ENCODE measurements around the gene BOD1. TPM values are rescaled to one million over a fixed set of nuclear protein-coding genes. Genes with fewer than 3 reads are reported as not detected.

Gene BOD1
- total and polyA plus RNA-seq, 9 of the 15 experiments (the other 6 are each of a cell fraction or from before 2014, with no cell fraction given) = 10.1 to 31.6 (median 22.6) TPM

- TF ChIP-seq ZNF395 (CRISPR knock-in tag; IDR thresholded peaks at IDR 0.05) (no peak), HNRNPK (IDR thresholded peaks at IDR 0.05; ENCODE audit: low read depth, low read length, poor library complexity, severe bottlenecking) (no peak), ZNF436 (CRISPR knock-in tag; IDR thresholded peaks at IDR 0.05) (no peak), THRA (IDR thresholded peaks at IDR 0.05) (no peak), RFX1 (IDR thresholded peaks at IDR 0.05) (no peak), ID3 (CRISPR knock-in tag; IDR thresholded peaks at IDR 0.05) (no peak), ID3 (tag; IDR thresholded peaks at IDR 0.05) (peak; percentile 15; the same call in 1 of the 2 replicates), SAFB2 (IDR thresholded peaks at IDR 0.05; ENCODE audit: borderline replicate concordance, low read depth, low read length, severe bottlenecking) (no peak), SMARCC2 (IDR thresholded peaks at IDR 0.05; ENCODE audit: low read depth) (0 out of 2 replicates have a peak, but pooled peaks have one; percentile 19), ZKSCAN1 (IDR thresholded peaks at IDR 0.05; ENCODE audit: low read depth, low read length) (no peak), ZNF165 (CRISPR knock-in tag; IDR thresholded peaks at IDR 0.05; ENCODE audit: borderline replicate concordance) (no peak), CREB5 (CRISPR knock-in tag; IDR thresholded peaks at IDR 0.05) (no peak), EP400 (IDR thresholded peaks at IDR 0.05) (0 out of 2 replicates have a peak, but pooled peaks have one; percentile 35), ATF4 (CRISPR knock-in tag; IDR thresholded peaks at IDR 0.05) (peak; percentile 87), ESRRA (IDR thresholded peaks at IDR 0.05; ENCODE audit: borderline replicate concordance, low read depth) (peak; percentile 71; the same call in 1 of the 2 replicates), MYC (IDR thresholded peaks at IDR 0.05; ENCODE audit: low read depth, low read length) (0 out of 2 replicates have a peak, but pooled peaks have one; percentile 25), MYC (CRISPR knock-in tag; IDR thresholded peaks at IDR 0.05; ENCODE audit: borderline replicate concordance, low read depth) (no peak), ZNF280B (CRISPR knock-in tag; IDR thresholded peaks at IDR 0.05) (no peak), HMGXB4 (CRISPR knock-in tag; IDR thresholded peaks at IDR 0.05) (no peak), ZNF764 (CRISPR knock-in tag; IDR thresholded peaks at IDR 0.05; ENCODE audit: low read depth) (no peak)
These were observed 14.0 kb downstream of the BOD1 start (continued) for GRCh38 chr5:173602423-173602822.

All from K562 (cell line).